Activated CD4-positive, alpha-beta memory T cell treated with anti-CD3 and anti-CD28 coated beads for 36 hours (primary cell): ENCODE measurements around the gene GTF2H4. TPM values are rescaled to one million over a fixed set of nuclear protein-coding genes. Genes with fewer than 3 reads are reported as not detected.
A peak's percentile ranks its signal among the peaks of the same experiment; 100 is the strongest.

Experiments
- CTCF ChIA-PET: fragments of 350-600 bp; sonication (Branson Sonifier 250); formaldehyde crosslinking; loops from one replicate; lab custom pipeline; 2021; ENCODE audit warnings: antibody characterized with exemption, inconsistent platforms; lab: Charles Lee
- POLR2A ChIA-PET: fragments of 350-600 bp; sonication (Branson Sonifier 250); formaldehyde crosslinking; loops from one replicate; lab custom pipeline; 2021; ENCODE audit warnings: antibody characterized with exemption; lab: Charles Lee
- DNase-seq: peaks from one replicate; pipeline ENCODE4 v3.0.0-alpha.2; 2020
- H3K27ac Mint-ChIP-seq: one replicate; pipeline ENCODE4 v1.8.0; 2021; ENCODE audit warnings: mixed read lengths
- H3K27me3 Mint-ChIP-seq: one replicate; pipeline ENCODE4 v1.8.0; 2021; ENCODE audit warnings: mixed read lengths
- H3K36me3 Mint-ChIP-seq: one replicate; pipeline ENCODE4 v1.8.0; 2021; ENCODE audit warnings: mixed read lengths
- H3K4me1 Mint-ChIP-seq: one replicate; pipeline ENCODE4 v1.8.0; 2021; ENCODE audit warnings: low read depth, mixed read lengths
- H3K4me3 Mint-ChIP-seq: one replicate; pipeline ENCODE4 v1.8.0; 2021; ENCODE audit warnings: mild to moderate bottlenecking, mixed read lengths
- H3K9me3 Mint-ChIP-seq: one replicate; pipeline ENCODE4 v1.8.0; 2021; ENCODE audit warnings: mixed read lengths
- intact Hi-C: fragments of 100-400 bp; cut with micrococcal nuclease; formaldehyde crosslinking; loops from one replicate; pipeline ENCODE4 v1.15.1; 2023
- total RNA-seq, 2 experiments: library from RNA; stranded (reverse); gene quantifications; one replicate each; pipeline ENCODE4 v1.2.3, GENCODE V29; 2021

GTF2H4 gene
- total RNA-seq, 2 experiments from 2014 or later: 35.2 to 39.2 TPM

- intact Hi-C loops: no loop called here
- H3K9me3 Mint-ChIP-seq: peaks cover 12% of the 10 kb centered on the region
- ChIA-PET POLR2A (no interaction called here), CTCF (no interaction called here)
- H3K27me3 Mint-ChIP-seq: peaks cover 4% of the 10 kb centered on the region
- no peak within 1 kb of the TSS for H3K4me3 Mint-ChIP-seq
- no peak within 1 kb of the TSS for H3K27ac Mint-ChIP-seq
- no peak for DNase-seq
- H3K4me1 Mint-ChIP-seq: no peaks in the 10 kb centered on the region
- peaks cover 19% of the 10 kb centered on the region for H3K36me3 Mint-ChIP-seq
Measured at GRCh38 chr6:30931969-30932645, 24.1 kb downstream of the GTF2H4 start, which contains the start of gene SFTA2. TSS of gene SFTA2 (minus strand) at chr6:30932170. CDS start at chr6:30932096, 74 bp downstream.

GRCh38 chr6:30932665-30933365 lies 24.8 kb downstream of the GTF2H4 start:
- ChIA-PET POLR2A (no interaction called here), CTCF (no interaction called here)
- DNase-seq: no peak
- H3K36me3 Mint-ChIP-seq: peaks cover 14% of the 10 kb centered on the region
- no peaks in the 10 kb centered on the region for H3K4me1 Mint-ChIP-seq
- no peak overlapping the region for H3K27ac Mint-ChIP-seq
- peaks cover 12% of the 10 kb centered on the region for H3K9me3 Mint-ChIP-seq
- intact Hi-C loops: no loop called here
- no peak overlapping the region for H3K4me3 Mint-ChIP-seq
- peaks cover 4% of the 10 kb centered on the region for H3K27me3 Mint-ChIP-seq

- ChIA-PET CTCF (interaction anchor here (1.1 kb wide), 1 partner anchor 134 kb away, joined by 3 read pairs; no protein-coding TSS in a partner anchor), POLR2A (no interaction called here)
- H3K36me3 Mint-ChIP-seq: no peaks in the 10 kb centered on the region
- intact Hi-C loops: no loop called here
- DNase-seq: no peak
- H3K27ac Mint-ChIP-seq: no peak overlapping the region
- no peaks in the 10 kb centered on the region for H3K4me1 Mint-ChIP-seq
- no peaks in the 10 kb centered on the region for H3K9me3 Mint-ChIP-seq
- peaks cover 9% of the 10 kb centered on the region for H3K27me3 Mint-ChIP-seq
- no peak overlapping the region for H3K4me3 Mint-ChIP-seq
Measured at GRCh38 chr6:30935018-30935417, 27.0 kb downstream of the GTF2H4 start.

GRCh38 chr6:30937265-30937664 lies 29.3 kb downstream of the GTF2H4 start:
- CTCF ChIA-PET: no interaction called here

GRCh38 chr6:30938730-30939129 lies 30.7 kb downstream of the GTF2H4 start:
- Mint-ChIP-seq H3K27me3 (peaks cover 27% of the 10 kb centered on the region), H3K4me3 (no peak overlapping the region), H3K4me1 (peaks cover 4% of the 10 kb centered on the region), H3K36me3 (no peaks in the 10 kb centered on the region), H3K27ac (no peak overlapping the region), H3K9me3 (no peaks in the 10 kb centered on the region)
- intact Hi-C loops: no loop called here
- DNase-seq: no peak
- ChIA-PET POLR2A (no interaction called here), CTCF (no interaction called here)

More at GRCh38 chr6:30937265-30937664, 29.3 kb downstream of the GTF2H4 start:
- Mint-ChIP-seq H3K36me3 (no peaks in the 10 kb centered on the region), H3K27ac (no peak overlapping the region), H3K4me1 (no peaks in the 10 kb centered on the region), H3K4me3 (no peak overlapping the region), H3K9me3 (no peaks in the 10 kb centered on the region), H3K27me3 (peaks cover 14% of the 10 kb centered on the region)
- intact Hi-C loops: no loop called here
- POLR2A ChIA-PET: no interaction called here
- no peak for DNase-seq

- DNase-seq: no peak
- ChIA-PET POLR2A (no interaction called here), CTCF (no interaction called here)
- no peak overlapping the region for H3K4me3 Mint-ChIP-seq
- no peak overlapping the region for H3K27ac Mint-ChIP-seq
- no peaks in the 10 kb centered on the region for H3K9me3 Mint-ChIP-seq
- peaks cover 30% of the 10 kb centered on the region for H3K27me3 Mint-ChIP-seq
- intact Hi-C loops: no loop called here
- H3K4me1 Mint-ChIP-seq: peaks cover 4% of the 10 kb centered on the region
- no peaks in the 10 kb centered on the region for H3K36me3 Mint-ChIP-seq
Measured at GRCh38 chr6:30939473-30939872, 31.5 kb downstream of the GTF2H4 start.

- Mint-ChIP-seq H3K9me3 (no peaks in the 10 kb centered on the region), H3K27me3 (peaks cover 35% of the 10 kb centered on the region), H3K4me1 (peaks cover 4% of the 10 kb centered on the region), H3K27ac (no peak within 1 kb of the TSS), H3K4me3 (no peak within 1 kb of the TSS), H3K36me3 (no peaks in the 10 kb centered on the region)
- ChIA-PET POLR2A (no interaction called here), CTCF (interaction anchor here (0.6 kb wide), 1 partner anchor 576 kb away, joined by 3 read pairs; no protein-coding TSS in a partner anchor)
- intact Hi-C loops: no loop called here
- DNase-seq: no peak
Measured at GRCh38 chr6:30940361-30940986, 32.5 kb downstream of the GTF2H4 start, which contains the start of gene MUCL3. TSS of gene MUCL3 (plus strand) at chr6:30940973. CDS start at chr6:30941000, 27 bp downstream.

GRCh38 chr6:30942338-30943060 lies 34.5 kb downstream of the GTF2H4 start:
- Mint-ChIP-seq H3K9me3 (no peaks in the 10 kb centered on the region), H3K27ac (no peak overlapping the region), H3K4me1 (peaks cover 4% of the 10 kb centered on the region), H3K27me3 (peaks cover 42% of the 10 kb centered on the region), H3K36me3 (no peaks in the 10 kb centered on the region), H3K4me3 (no peak overlapping the region)
- intact Hi-C loops: no loop called here
- DNase-seq: peak; percentile 26
- CTCF ChIA-PET: interaction anchor here (1.0 to 1.4 kb wide), 2 partner anchors 137 to 145 kb away, joined by 3 to 5 read pairs; no protein-coding TSS in a partner anchor
- POLR2A ChIA-PET: no interaction called here

- Mint-ChIP-seq H3K4me1 (peaks cover 4% of the 10 kb centered on the region), H3K36me3 (no peaks in the 10 kb centered on the region), H3K9me3 (no peaks in the 10 kb centered on the region), H3K27me3 (peaks cover 46% of the 10 kb centered on the region), H3K27ac (no peak overlapping the region), H3K4me3 (no peak overlapping the region)
- CTCF ChIA-PET: no interaction called here
- POLR2A ChIA-PET: no interaction called here
- DNase-seq: no peak
- intact Hi-C loops: no loop called here
Measured at GRCh38 chr6:30944051-30944450, 36.0 kb downstream of the GTF2H4 start.

- peaks cover 4% of the 10 kb centered on the region for H3K4me1 Mint-ChIP-seq
- H3K36me3 Mint-ChIP-seq: no peaks in the 10 kb centered on the region
- ChIA-PET POLR2A (no interaction called here), CTCF (no interaction called here)
- intact Hi-C loops: no loop called here
- no peak overlapping the region for H3K27ac Mint-ChIP-seq
- H3K9me3 Mint-ChIP-seq: no peaks in the 10 kb centered on the region
- no peak overlapping the region for H3K4me3 Mint-ChIP-seq
- no peak for DNase-seq
- peaks cover 58% of the 10 kb centered on the region for H3K27me3 Mint-ChIP-seq
Measured at GRCh38 chr6:30945281-30945680, 37.3 kb downstream of the GTF2H4 start.

- no peaks in the 10 kb centered on the region for H3K9me3 Mint-ChIP-seq
- ChIA-PET POLR2A (no interaction called here), CTCF (no interaction called here)
- H3K4me3 Mint-ChIP-seq: no peak overlapping the region
- intact Hi-C loops: no loop called here
- DNase-seq: no peak
- no peaks in the 10 kb centered on the region for H3K36me3 Mint-ChIP-seq
- H3K27ac Mint-ChIP-seq: no peak overlapping the region
- peaks cover 55% of the 10 kb centered on the region for H3K27me3 Mint-ChIP-seq
- peaks cover 4% of the 10 kb centered on the region for H3K4me1 Mint-ChIP-seq
Measured at GRCh38 chr6:30947231-30947630, 39.2 kb downstream of the GTF2H4 start.

- Mint-ChIP-seq H3K4me3 (no peak overlapping the region), H3K27me3 (peaks cover 42% of the 10 kb centered on the region), H3K27ac (no peak overlapping the region), H3K4me1 (no peaks in the 10 kb centered on the region), H3K9me3 (no peaks in the 10 kb centered on the region), H3K36me3 (no peaks in the 10 kb centered on the region)
- POLR2A ChIA-PET: no interaction called here
- intact Hi-C loops: no loop called here
- CTCF ChIA-PET: interaction anchor here (0.7 kb wide), 1 partner anchor 270 kb away, joined by 4 read pairs; no protein-coding TSS in a partner anchor
- DNase-seq: no peak
Measured at GRCh38 chr6:30948811-30949210, 40.8 kb downstream of the GTF2H4 start.
